IMR-90 (cell line): ENCODE data around the gene SYNRG. TPM values are rescaled to one million over a fixed set of nuclear protein-coding genes. Genes with fewer than 3 reads are reported as not detected.

ENCODE experiments used
- ATAC-seq: fragments of 200-7000 bp; cut with Tn5 transposase; 2 replicates; pipeline ENCODE4 v1.9.1; 2020; ENCODE audit warnings: low read depth, mild to moderate bottlenecking, moderate library complexity
- BruUV-seq: library from RNA; stranded (reverse); fragments of 400-500 nt; replicated peaks from 2 replicates; lab custom pipeline; 2021; lab: Mats Ljungman, UMichigan
- CTCF ChIA-PET: fragments of 300-600 bp; formaldehyde crosslinking; extraction: SDS; loops from one replicate; lab custom pipeline; 2021; ENCODE audit warnings: antibody characterized with exemption; lab: Yijun Ruan, JAX
- POLR2A ChIA-PET: fragments of 300-600 bp; sonication (Branson Sonifier 250); formaldehyde crosslinking; loops from one replicate; lab custom pipeline; 2022; ENCODE audit warnings: antibody characterized with exemption; ENCODE audit not compliant: unreplicated experiment; lab: Charles Lee
- DNase-seq: peaks from one replicate; pipeline ENCODE4 v3.0.0; 2013
- H2AFZ ChIP-seq: replicated peaks from 2 replicates; pipeline ENCODE3; 2013; ENCODE audit warnings: low read length, mild to moderate bottlenecking; ENCODE audit not compliant: poor library complexity
- H2AK5ac ChIP-seq: 2 replicates; pipeline ENCODE4 v1.6.1; 2013; ENCODE audit warnings: low read depth, low read length, inconsistent platforms
- H2AK9ac ChIP-seq: replicated peaks from 2 replicates; pipeline ENCODE3; 2013; ENCODE audit warnings: mild to moderate bottlenecking, low read depth, low read length, moderate library complexity; ENCODE audit not compliant: poor library complexity
- H2BK120ac ChIP-seq: 2 replicates; pipeline ENCODE4 v1.6.1; 2013; ENCODE audit warnings: low read depth, low read length, inconsistent platforms
- H2BK15ac ChIP-seq: 3 replicates; pipeline ENCODE4 v1.6.1; 2013; ENCODE audit warnings: low read depth, low read length, inconsistent platforms
- H2BK20ac ChIP-seq: 2 replicates; pipeline ENCODE4 v1.6.1; 2013; ENCODE audit warnings: low read depth, mild to moderate bottlenecking, inconsistent platforms, low read length, moderate library complexity
- H2BK5ac ChIP-seq: 2 replicates; pipeline ENCODE4 v1.6.1; 2013; ENCODE audit warnings: mild to moderate bottlenecking, low read depth, low read length, inconsistent platforms; ENCODE audit not compliant: poor library complexity, severe bottlenecking
- H3K14ac ChIP-seq: replicated peaks from 2 replicates; pipeline ENCODE4 v1.6.1; 2013; ENCODE audit warnings: low read depth, low read length, inconsistent platforms
- H3K18ac ChIP-seq: 2 replicates; pipeline ENCODE4 v1.6.1; 2013; ENCODE audit warnings: low read depth, low read length, control low read depth
- H3K23ac ChIP-seq: 2 replicates; pipeline ENCODE4 v1.6.1; 2013; ENCODE audit warnings: low read depth, low read length, inconsistent platforms
- H3K27ac ChIP-seq: 2 replicates; pipeline ENCODE4 v1.5.1; 2013; ENCODE audit warnings: mild to moderate bottlenecking, control low read depth, low read length; ENCODE audit not compliant: insufficient read depth
- H3K27me3 ChIP-seq: 2 replicates; pipeline ENCODE4 v1.6.1; 2013; ENCODE audit warnings: low read length; ENCODE audit not compliant: control insufficient read depth, insufficient read depth
- H3K36me3 ChIP-seq: 2 replicates; pipeline ENCODE4 v1.6.1; 2013; ENCODE audit warnings: low read length, mixed read lengths; ENCODE audit not compliant: control insufficient read depth, insufficient read depth
- H3K4ac ChIP-seq: 2 replicates; pipeline ENCODE4 v1.6.1; 2013; ENCODE audit warnings: low read depth, low read length, inconsistent platforms
- H3K4me1 ChIP-seq: 2 replicates; pipeline ENCODE4 v1.6.1; 2013; ENCODE audit warnings: low read length, mixed read lengths; ENCODE audit not compliant: control insufficient read depth, insufficient read depth
- H3K4me2 ChIP-seq: 2 replicates; pipeline ENCODE4 v1.6.1; 2013; ENCODE audit warnings: low read depth, mild to moderate bottlenecking, control low read depth, low read length, moderate library complexity
- H3K4me3 ChIP-seq: 2 replicates; pipeline ENCODE4 v1.5.1; 2013; ENCODE audit warnings: low read depth, mild to moderate bottlenecking, control low read depth, low read length, moderate library complexity; ENCODE audit not compliant: insufficient read depth
- H3K56ac ChIP-seq: 2 replicates; pipeline ENCODE4 v1.6.1; 2013; ENCODE audit warnings: low read length, inconsistent platforms; ENCODE audit not compliant: insufficient read depth; ENCODE audit errors: extremely low read depth
- H3K79me1 ChIP-seq, 2 experiments: 2 replicates each; pipeline ENCODE4 v1.6.1; 2013; ENCODE audit warnings: low read length in 2 of 2, inconsistent platforms in 1 of 2, low read depth in 1 of 2
- H3K9ac ChIP-seq: 2 replicates; pipeline ENCODE4 v1.6.1; 2013; ENCODE audit warnings: low read depth, low read length, control low read depth
- H3K9me1 ChIP-seq: 2 replicates; pipeline ENCODE4 v1.6.1; 2013; ENCODE audit warnings: low read length, inconsistent platforms; ENCODE audit not compliant: insufficient read depth
- H3K9me3 ChIP-seq: 2 replicates; pipeline ENCODE4 v1.6.1; 2013; ENCODE audit warnings: low read length; ENCODE audit not compliant: control insufficient read depth, insufficient read depth
- H4K20me1 ChIP-seq: 2 replicates; pipeline ENCODE4 v1.6.1; 2013; ENCODE audit warnings: low read length, inconsistent platforms; ENCODE audit not compliant: insufficient read depth
- H4K5ac ChIP-seq: 2 replicates; pipeline ENCODE4 v1.6.1; 2013; ENCODE audit warnings: mild to moderate bottlenecking, low read depth, low read length, control low read depth
- H4K8ac ChIP-seq, 2 experiments: 2 replicates each; pipeline ENCODE4 v1.6.1; 2013; ENCODE audit warnings: low read depth in 2 of 2, low read length in 2 of 2, control low read depth in 1 of 2, inconsistent platforms in 1 of 2
- H4K91ac ChIP-seq: 2 replicates; pipeline ENCODE4 v1.6.1; 2013; ENCODE audit warnings: low read depth, low read length, inconsistent platforms; ENCODE audit not compliant: insufficient read depth
- BHLHE40 ChIP-seq: fragments of 150-350 bp; IDR thresholded peaks from 2 replicates; pipeline ENCODE4 v1.6.1; 2016; ENCODE audit warnings: mild to moderate bottlenecking, low read depth, low read length
- CEBPB ChIP-seq: IDR thresholded peaks from 2 replicates; pipeline ENCODE4 v1.6.1; 2012; ENCODE audit warnings: low read depth, low read length, improper control_type of control experiment
- CHD1 ChIP-seq: IDR thresholded peaks from 2 replicates; pipeline ENCODE4 v1.6.1; 2012; ENCODE audit warnings: low read depth, low read length, improper control_type of control experiment
- MAZ ChIP-seq: IDR thresholded peaks from 2 replicates; pipeline ENCODE4 v1.6.1; 2012; ENCODE audit warnings: low read depth, mild to moderate bottlenecking, low read length, improper control_type of control experiment, moderate library complexity, borderline replicate concordance
- MXI1 ChIP-seq: IDR thresholded peaks from 2 replicates; pipeline ENCODE4 v1.6.1; 2012; ENCODE audit warnings: low read depth, mild to moderate bottlenecking, low read length, moderate library complexity, borderline replicate concordance
- NFE2L2 ChIP-seq: fragments of 150-350 bp; IDR thresholded peaks from 2 replicates; pipeline ENCODE4 v1.6.1; 2016; ENCODE audit warnings: low read depth, mild to moderate bottlenecking, low read length
- POLR2A ChIP-seq: IDR thresholded peaks from 2 replicates; pipeline ENCODE4 v1.6.1; 2012; ENCODE audit warnings: mild to moderate bottlenecking, low read depth, low read length
- RAD21 ChIP-seq: IDR thresholded peaks from 2 replicates; pipeline ENCODE4 v1.6.1; 2012; ENCODE audit warnings: low read length, improper control_type of control experiment
- WGBS, 2 experiments: methylation state at CpG; one replicate each; pipeline versions ENCODE4 v1.1.5 to v1.1.7; 2013; ENCODE audit warnings: missing lambda C conversion rate in 2 of 2; ENCODE audit not compliant: insufficient read length in 1 of 2; ENCODE audit errors: extremely low coverage in 2 of 2; 5-methylcytosine and 5-hydroxymethylcytosine counted together
- dilution Hi-C: fragments of 300-500 bp; cut with HindIII; formaldehyde crosslinking; loops from one replicate; pipeline ENCODE4 v1.14.3; 2018; ENCODE audit warnings: low sequenced_read_pairs; ENCODE audit not compliant: unreplicated experiment
- in situ Hi-C: fragments of 300-500 bp; cut with MboI; formaldehyde crosslinking; loops from 3 replicates; pipeline ENCODE4 v1.14.3; 2019; ENCODE audit warnings: low sequenced_read_pairs, inconsistent platforms, mixed read lengths
- intact Hi-C: fragments of 100-400 bp; cut with micrococcal nuclease; formaldehyde crosslinking; loops from 2 replicates; pipeline ENCODE4 v1.10.0; 2022
- polyA plus RNA-seq, 3 experiments: library from polyadenylated mRNA; depleted of rRNA; stranded (reverse); fragments of >200 nt; gene quantifications; 2 replicates each; pipeline ENCODE4 v1.2.3, GENCODE V29; 2012; ENCODE audit warnings: low replicate concordance in 1 of 3
- total RNA-seq: library from RNA; depleted of rRNA; stranded (reverse); fragments of >200 nt; gene quantifications from 2 replicates; pipeline ENCODE4 v1.2.3, GENCODE V29; 2012
- TF ChIP-seq, protein P1 (sequence below): fragments of 150-350 bp; IDR thresholded peaks from 2 replicates; pipeline ENCODE4 v1.6.1; 2017; ENCODE audit warnings: mild to moderate bottlenecking, antibody characterized with exemption, low read length, low read depth
- TF ChIP-seq, protein P2 (sequence below): fragments of 150-350 bp; IDR thresholded peaks from 2 replicates; pipeline ENCODE4 v1.6.1; 2016; ENCODE audit warnings: low read depth, mild to moderate bottlenecking, low read length, moderate library complexity, borderline replicate concordance

The SYNRG gene
- total and polyA plus RNA-seq, 2 of the 4 experiments (the other 2 are of a cell fraction): 11.7 to 15.2 TPM

DNA sequence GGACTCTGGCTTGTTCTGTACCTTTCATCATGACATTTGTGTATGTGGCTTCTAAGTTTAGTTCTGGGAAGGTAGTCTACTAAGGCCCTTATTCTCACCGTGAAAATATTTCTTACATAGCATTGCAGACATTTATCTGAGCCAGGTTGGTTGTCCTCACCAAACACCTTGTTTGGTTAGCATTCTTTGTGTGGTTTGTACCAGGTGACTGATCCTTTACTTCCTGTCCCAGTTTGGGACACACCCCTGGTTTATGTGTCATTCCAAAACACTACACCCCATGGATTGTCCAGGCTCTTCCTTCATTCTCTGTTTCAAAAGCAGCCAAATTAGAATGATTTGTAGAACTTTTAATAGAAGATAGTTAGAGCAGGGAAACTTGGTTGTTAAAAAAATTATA is 142.7 kb downstream of the SYNRG start:
- no CpG with 5 or more reads among the region's 1 CpG for whole genome bisulfite sequencing, 2 experiments
- no TSS peak for BruUV-seq
- Histone ChIP-seq H2AK9ac (no peak overlapping the region), H3K27ac (no peak overlapping the region), H4K8ac (no peak overlapping the region), H3K9me1 (no peaks in the 10 kb centered on the region), H3K4me1 (no peaks in the 10 kb centered on the region), H3K36me3 (peaks cover 18% of the 10 kb centered on the region), H4K20me1 (no peaks in the 10 kb centered on the region), H2BK120ac (no peak overlapping the region), H3K14ac (no peak overlapping the region), H3K23ac (no peak overlapping the region), H4K91ac (no peak overlapping the region), H3K9me3 (no peaks in the 10 kb centered on the region), H3K4me2 (no peak overlapping the region), H3K79me1 (peaks cover 3 to 7% of the 10 kb centered on the region in 2 experiments; a peak in 2 of 4 replicates), H4K5ac (no peak overlapping the region), H2BK5ac (no peak overlapping the region), H3K27me3 (no peaks in the 10 kb centered on the region), H2BK15ac (no peak overlapping the region), H2AFZ (no peak overlapping the region), H3K4me3 (no peak overlapping the region), H3K9ac (no peak overlapping the region), H2AK5ac (no peak overlapping the region), H3K18ac (no peak overlapping the region), H3K56ac (no peak overlapping the region), H3K4ac (no peak overlapping the region), H2BK20ac (0 out of 2 replicates have a peak overlapping the region, but pooled peaks have one; percentile 16)
- no peak for DNase-seq
- ChIA-PET CTCF (no interaction called here), POLR2A (no interaction called here)
- intact Hi-C loops: no loop called here
- in situ Hi-C loops: no loop called here
- dilution Hi-C loops: no loop called here
- TF ChIP-seq CHD1: no peak
- TF ChIP-seq CEBPB: no peak
- no peak for TF ChIP-seq MAZ
- TF ChIP-seq, protein P1, sequence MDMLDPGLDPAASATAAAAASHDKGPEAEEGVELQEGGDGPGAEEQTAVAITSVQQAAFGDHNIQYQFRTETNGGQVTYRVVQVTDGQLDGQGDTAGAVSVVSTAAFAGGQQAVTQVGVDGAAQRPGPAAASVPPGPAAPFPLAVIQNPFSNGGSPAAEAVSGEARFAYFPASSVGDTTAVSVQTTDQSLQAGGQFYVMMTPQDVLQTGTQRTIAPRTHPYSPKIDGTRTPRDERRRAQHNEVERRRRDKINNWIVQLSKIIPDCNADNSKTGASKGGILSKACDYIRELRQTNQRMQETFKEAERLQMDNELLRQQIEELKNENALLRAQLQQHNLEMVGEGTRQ: no peak
- TF ChIP-seq MXI1: no peak
- TF ChIP-seq, protein P2, sequence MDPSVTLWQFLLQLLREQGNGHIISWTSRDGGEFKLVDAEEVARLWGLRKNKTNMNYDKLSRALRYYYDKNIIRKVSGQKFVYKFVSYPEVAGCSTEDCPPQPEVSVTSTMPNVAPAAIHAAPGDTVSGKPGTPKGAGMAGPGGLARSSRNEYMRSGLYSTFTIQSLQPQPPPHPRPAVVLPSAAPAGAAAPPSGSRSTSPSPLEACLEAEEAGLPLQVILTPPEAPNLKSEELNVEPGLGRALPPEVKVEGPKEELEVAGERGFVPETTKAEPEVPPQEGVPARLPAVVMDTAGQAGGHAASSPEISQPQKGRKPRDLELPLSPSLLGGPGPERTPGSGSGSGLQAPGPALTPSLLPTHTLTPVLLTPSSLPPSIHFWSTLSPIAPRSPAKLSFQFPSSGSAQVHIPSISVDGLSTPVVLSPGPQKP: no peak
- TF ChIP-seq BHLHE40: no peak
- TF ChIP-seq POLR2A: no peak
- TF ChIP-seq NFE2L2: no peak
- no peak for TF ChIP-seq RAD21
- no peak for ATAC-seq
